ENCODE results near the gene DPPA2. TPM values are rescaled to one million over a fixed set of nuclear protein-coding genes. Genes with fewer than 3 reads are reported as not detected.

DPPA2 gene
- total RNA-seq, 1 donor from 2014 or later: not detected

DNA sequence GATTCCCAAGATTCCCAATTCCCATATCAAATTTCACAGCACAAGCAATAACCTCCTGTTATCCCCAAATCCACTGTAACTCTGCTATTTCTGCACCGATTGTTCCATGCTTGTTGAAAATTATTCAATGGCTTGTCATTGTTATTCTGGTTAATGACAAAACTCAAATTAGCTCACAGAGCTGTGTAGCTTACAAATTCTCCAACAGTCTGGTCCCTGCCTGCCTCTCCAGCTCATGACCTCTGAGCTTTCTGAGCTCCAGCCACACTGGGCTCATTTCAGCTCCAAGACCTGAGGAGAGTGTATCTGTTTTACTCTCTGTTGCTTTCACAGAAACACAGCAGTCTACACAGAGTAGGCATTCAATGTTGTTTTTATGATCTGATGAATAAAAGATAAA lies 3.3 kb downstream of the DPPA2 start:
- H3K36me3 ChIP-seq: no peaks in the 10 kb centered on the region
- no peaks in the 10 kb centered on the region for H3K27me3 ChIP-seq (ENCODE audit: low read depth)
- intact Hi-C loops (cut with micrococcal nuclease): no loop called here
- no peak for DNase-seq
- no peaks in the 10 kb centered on the region for H3K9me3 ChIP-seq (replicated peaks)
- H3K4me3 ChIP-seq: no peak overlapping the region
- H3K27ac ChIP-seq (replicated peaks): no peak overlapping the region
- TF ChIP-seq CTCF (IDR thresholded peaks at IDR 0.05; ENCODE audit: borderline replicate concordance): no peak
- H3K4me1 ChIP-seq: no peaks in the 10 kb centered on the region

DNA sequence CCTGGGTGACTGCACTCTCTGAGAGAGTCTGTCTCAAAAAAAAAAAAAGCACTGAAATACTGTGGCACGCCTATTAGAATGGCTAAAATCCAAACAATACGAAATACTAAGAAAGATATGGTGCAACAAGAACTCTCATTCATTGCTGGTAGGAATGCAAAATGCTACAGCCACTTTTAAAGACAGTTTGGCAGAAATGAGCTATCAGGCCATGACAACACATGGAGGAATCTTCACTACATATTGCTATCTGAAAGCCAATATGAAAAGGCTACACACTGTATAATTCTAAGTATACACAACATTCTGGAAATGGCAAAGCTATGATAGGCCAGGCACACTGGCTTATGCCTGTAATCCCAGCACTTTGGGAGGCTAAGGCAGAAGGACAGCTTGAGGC lies 18.8 kb downstream of the DPPA2 start:
- no peak for DNase-seq
- TF ChIP-seq CTCF (IDR thresholded peaks at IDR 0.05; ENCODE audit: borderline replicate concordance): no peak
- Histone ChIP-seq H3K4me3 (no peak overlapping the region), H3K27me3 (ENCODE audit: low read depth) (no peaks in the 10 kb centered on the region), H3K36me3 (no peaks in the 10 kb centered on the region), H3K4me1 (no peaks in the 10 kb centered on the region), H3K27ac (replicated peaks) (no peak overlapping the region), H3K9me3 (replicated peaks) (no peaks in the 10 kb centered on the region)
- intact Hi-C loops (cut with micrococcal nuclease): no loop called here

- Histone ChIP-seq H3K36me3 (no peaks in the 10 kb centered on the region), H3K4me3 (no peak overlapping the region), H3K4me1 (no peaks in the 10 kb centered on the region), H3K27ac (replicated peaks) (no peak overlapping the region), H3K27me3 (ENCODE audit: low read depth) (no peaks in the 10 kb centered on the region), H3K9me3 (replicated peaks) (no peaks in the 10 kb centered on the region)
- intact Hi-C loops (cut with micrococcal nuclease): no loop called here
- no peak for DNase-seq
- TF ChIP-seq CTCF (IDR thresholded peaks at IDR 0.05; ENCODE audit: borderline replicate concordance): no peak
These were observed 32.2 kb downstream of the DPPA2 start for GRCh38 chr3:109284071-109284470.

DNA sequence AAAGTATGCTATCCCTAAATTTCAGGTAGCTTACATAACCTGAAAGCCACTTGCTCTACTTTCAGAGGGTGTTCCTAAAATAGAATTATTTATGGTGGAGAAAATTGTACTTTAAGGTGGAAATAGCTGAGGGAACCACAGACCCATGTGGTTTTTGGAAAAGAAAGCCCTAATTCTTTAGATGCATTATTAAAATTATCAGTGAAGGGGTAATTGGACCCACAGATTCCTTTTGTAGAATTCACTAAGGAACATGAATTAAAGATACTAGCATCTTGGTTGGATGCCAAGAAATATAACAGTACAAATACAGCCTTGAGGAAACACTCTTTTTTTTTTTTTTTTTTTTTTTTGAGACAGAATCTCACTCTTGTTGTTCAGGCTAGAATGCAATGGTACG lies 37.8 kb downstream of the DPPA2 start:
- TF ChIP-seq CTCF (IDR thresholded peaks at IDR 0.05; ENCODE audit: borderline replicate concordance): no peak
- no peaks in the 10 kb centered on the region for H3K4me1 ChIP-seq
- intact Hi-C loops (cut with micrococcal nuclease): no loop called here
- H3K9me3 ChIP-seq (replicated peaks): no peaks in the 10 kb centered on the region
- H3K36me3 ChIP-seq: no peaks in the 10 kb centered on the region
- H3K27ac ChIP-seq (replicated peaks): no peak overlapping the region
- H3K27me3 ChIP-seq (ENCODE audit: low read depth): no peaks in the 10 kb centered on the region
- no peak overlapping the region for H3K4me3 ChIP-seq
- no peak for DNase-seq

GRCh38 chr3:109278141-109278540 lies 38.2 kb downstream of the DPPA2 start:
- Histone ChIP-seq H3K4me1 (no peaks in the 10 kb centered on the region), H3K9me3 (replicated peaks) (no peaks in the 10 kb centered on the region), H3K36me3 (no peaks in the 10 kb centered on the region), H3K27me3 (ENCODE audit: low read depth) (no peaks in the 10 kb centered on the region), H3K4me3 (no peak overlapping the region), H3K27ac (replicated peaks) (no peak overlapping the region)
- intact Hi-C loops (cut with micrococcal nuclease): no loop called here
- no peak for TF ChIP-seq CTCF (IDR thresholded peaks at IDR 0.05; ENCODE audit: borderline replicate concordance)
- DNase-seq: no peak

Data from left ventricle myocardium inferior (tissue), 1 donor.